ENCODE results near the gene TALDO1.

TALDO1 gene

GRCh38 chr11:776263-776560 is 28.9 kb downstream of the TALDO1 start:
- H3K4me3 ChIP-seq (ENCODE audit: low read depth, low read length), result peak overlapping the region; percentile 92
- DNase-seq (ENCODE audit: low read depth), result no peak
- TF ChIP-seq CTCF (IDR thresholded peaks at IDR 0.05; ENCODE audit: insufficient read depth, low read depth, low read length, missing control alignments), result no peak

- DNase-seq (ENCODE audit: low read depth), result peak; percentile 47
- no peak for TF ChIP-seq CTCF (IDR thresholded peaks at IDR 0.05; ENCODE audit: insufficient read depth, low read depth, low read length, missing control alignments)
- peak overlapping the region; percentile 92 for H3K4me3 ChIP-seq (ENCODE audit: low read depth, low read length)
Observed at GRCh38 chr11:776561-777287, 29.5 kb downstream of the TALDO1 start.

GRCh38 chr11:777288-778255 is 30.3 kb downstream of the TALDO1 start, which contains the start of gene GATD1:
GATD1 (minus strand) TSS chr11:777487; CDS start chr11:777462, 25 bp downstream.
- peak within 1 kb of the TSS; percentile 92 for H3K4me3 ChIP-seq (ENCODE audit: low read depth, low read length)
- DNase-seq (ENCODE audit: low read depth), result peak; percentile 93
- no peak for TF ChIP-seq CTCF (IDR thresholded peaks at IDR 0.05; ENCODE audit: insufficient read depth, low read depth, low read length, missing control alignments)

- H3K4me3 ChIP-seq (ENCODE audit: low read depth, low read length), result no peak overlapping the region
- TF ChIP-seq CTCF (IDR thresholded peaks at IDR 0.05; ENCODE audit: insufficient read depth, low read depth, low read length, missing control alignments), result no peak
- DNase-seq (ENCODE audit: low read depth), result peak; percentile 1
Observed at GRCh38 chr11:778976-779954, 32.0 kb downstream of the TALDO1 start.

GRCh38 chr11:779955-780532 is 32.8 kb downstream of the TALDO1 start:
- DNase-seq (ENCODE audit: low read depth), result no peak
- H3K4me3 ChIP-seq (ENCODE audit: low read depth, low read length), result no peak overlapping the region

More at GRCh38 chr11:779955-780532, 32.8 kb downstream of the TALDO1 start:
- no peak for TF ChIP-seq CTCF (IDR thresholded peaks at IDR 0.05; ENCODE audit: insufficient read depth, low read depth, low read length, missing control alignments)

Measured in GM12865 (cell line).